Vagina (tissue), 2 donors: ENCODE results near the gene TAS2R19.

ENCODE experiments used
- CTCF ChIP-seq, 3 experiments: fragments of 450-650 bp in 2 of 3; fragments of 200-600 bp in 1 of 3; sonication (generic) in 1 of 3; IDR thresholded peaks; one replicate each; pipeline ENCODE4 v1.5.1; 2017 to 2019; ENCODE audit warnings: antibody characterized with exemption in 3 of 3, mild to moderate bottlenecking in 2 of 3, moderate library complexity in 2 of 3
- POLR2A ChIP-seq, 2 donors: fragments of 450-650 bp; IDR thresholded peaks; one replicate each; pipeline ENCODE4 v1.6.1; 2017; ENCODE audit warnings: antibody characterized with exemption in 2 of 2, mild to moderate bottlenecking in 2 of 2, moderate library complexity in 2 of 2
- POLR2AphosphoS5 ChIP-seq, 2 donors: sonication (generic); formaldehyde crosslinking; IDR thresholded peaks; one replicate each; pipeline ENCODE4 v1.9.0; 2017; ENCODE audit warnings: antibody characterized with exemption in 2 of 2, mild to moderate bottlenecking in 2 of 2, low read depth in 1 of 2; ENCODE audit not compliant: insufficient read depth in 1 of 2

DNA sequence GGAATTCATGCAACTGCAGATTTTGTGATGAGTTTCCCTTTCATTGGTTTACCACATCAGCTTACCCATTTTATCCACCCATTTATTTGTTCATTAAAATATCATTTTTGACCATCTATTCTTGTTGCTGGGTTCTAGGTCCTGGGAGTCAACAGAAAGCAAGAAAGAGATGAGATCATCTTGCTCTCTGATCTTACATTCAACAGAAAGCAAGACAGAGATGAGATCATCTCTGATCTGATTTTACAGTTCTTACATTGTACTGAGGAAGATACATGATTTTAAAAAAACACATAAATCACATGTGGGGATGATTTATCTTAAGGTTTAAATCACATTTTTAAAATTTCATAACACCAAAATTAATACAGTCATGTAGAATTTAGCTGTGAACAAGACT lies 37.4 kb upstream of the TAS2R19 start:
- TF ChIP-seq CTCF (IDR thresholded peaks at IDR 0.05) (no peak), POLR2A (IDR thresholded peaks at IDR 0.05) (no peak), POLR2AphosphoS5 (IDR thresholded peaks at IDR 0.05; ENCODE audit: insufficient read depth in 1 of 2, low read depth in 1 of 2) (no peak)
